NCI-H2171 treated with DMSO at 0.1 percent for 48 hours (cell line): ENCODE measurements around the gene SEC11C.

Experiments used
- DNase-seq: peaks from one replicate; lab custom pipeline; 2025; lab: John Stamatoyannopoulos, UW

SEC11C gene

GRCh38 chr18:59139615-59140301, at the start of gene SEC11C:
Gene SEC11C (plus strand): TSS chr18:59139884. CDS start chr18:59139949, 65 bp downstream.
- DNase-seq = peak; percentile 98

- peak; percentile 31 for DNase-seq
Measured at GRCh38 chr18:59090966-59091603, 48.6 kb upstream of the SEC11C start.

GRCh38 chr18:59093668-59094067, 46.0 kb upstream of the SEC11C start:
- no peak for DNase-seq

- DNase-seq = no peak
Measured at GRCh38 chr18:59094569-59094968, 45.1 kb upstream of the SEC11C start.

GRCh38 chr18:59096098-59096789, 43.4 kb upstream of the SEC11C start:
- peak; percentile 98 for DNase-seq

GRCh38 chr18:59101830-59102414, 37.8 kb upstream of the SEC11C start:
- DNase-seq = no peak

GRCh38 chr18:59109375-59109774, 30.3 kb upstream of the SEC11C start:
- peak; percentile 63 for DNase-seq

GRCh38 chr18:59114160-59114559, 25.5 kb upstream of the SEC11C start:
- DNase-seq = no peak

- DNase-seq = peak; percentile 96
Measured at GRCh38 chr18:59123588-59124369, 15.9 kb upstream of the SEC11C start.

GRCh38 chr18:59124370-59124704, 15.3 kb upstream of the SEC11C start:
- no peak for DNase-seq

- DNase-seq = no peak
Measured at GRCh38 chr18:59127047-59127446, 12.6 kb upstream of the SEC11C start.

GRCh38 chr18:59129951-59130703, 9.6 kb upstream of the SEC11C start:
- DNase-seq = no peak

- no peak for DNase-seq
Measured at GRCh38 chr18:59132810-59133465, 6.7 kb upstream of the SEC11C start.

GRCh38 chr18:59139291-59139614, 431 bp upstream of the SEC11C start:
- peak; percentile 98 for DNase-seq

- DNase-seq = no peak
Measured at GRCh38 chr18:59140302-59140885, 710 bp downstream of the SEC11C start.

- no peak for DNase-seq
Measured at GRCh38 chr18:59141294-59142068, 1.8 kb downstream of the SEC11C start.

- DNase-seq = no peak
Measured at GRCh38 chr18:59142274-59142673, 2.6 kb downstream of the SEC11C start.

GRCh38 chr18:59142800-59143416, 3.2 kb downstream of the SEC11C start:
- DNase-seq = peak; percentile 29

- DNase-seq = no peak
Measured at GRCh38 chr18:59143441-59143840, 3.8 kb downstream of the SEC11C start.
